ENCODE measurements around the gene BICRA. TPM values are rescaled to one million over a fixed set of nuclear protein-coding genes. Genes with fewer than 3 reads are reported as not detected.
A peak's percentile ranks its signal among the peaks of the same experiment; 100 is the strongest.

BICRA gene
- total RNA-seq, 1 donor from 2014 or later = 55.5 TPM

DNA sequence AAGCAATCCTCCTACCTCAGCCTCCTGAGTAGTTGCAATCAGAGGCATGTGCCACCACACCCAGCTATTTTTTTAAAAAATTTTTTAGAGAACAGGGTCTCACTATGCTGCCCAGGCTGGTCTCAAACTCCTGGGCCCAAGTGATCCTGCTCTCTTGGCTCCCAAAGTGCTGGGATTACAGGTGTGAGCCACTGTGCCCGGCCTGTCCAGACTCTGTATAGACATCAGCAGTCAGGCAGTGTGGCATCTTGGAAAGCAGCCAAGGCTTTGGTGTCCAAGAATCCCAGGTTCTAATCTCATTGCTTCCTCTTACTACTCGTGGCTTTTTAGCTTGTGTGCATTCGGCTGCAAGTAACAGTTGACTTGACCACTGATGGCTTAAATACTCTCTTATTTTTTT, 43.4 kb downstream of the BICRA start:
- Mint-ChIP-seq H3K4me1 (ENCODE audit: low read depth, unreplicated experiment) (peaks cover 44% of the 10 kb centered on the region), H3K27me3 (ENCODE audit: unreplicated experiment) (peaks cover 24% of the 10 kb centered on the region), H3K4me3 (ENCODE audit: unreplicated experiment) (no peak overlapping the region), H3K36me3 (ENCODE audit: unreplicated experiment) (peaks cover 13% of the 10 kb centered on the region), H3K9me3 (ENCODE audit: unreplicated experiment) (peaks cover 27% of the 10 kb centered on the region), H3K27ac (ENCODE audit: unreplicated experiment) (peak overlapping the region; percentile 90)
- DNase-seq = no peak
- TF ChIP-seq, protein P1, sequence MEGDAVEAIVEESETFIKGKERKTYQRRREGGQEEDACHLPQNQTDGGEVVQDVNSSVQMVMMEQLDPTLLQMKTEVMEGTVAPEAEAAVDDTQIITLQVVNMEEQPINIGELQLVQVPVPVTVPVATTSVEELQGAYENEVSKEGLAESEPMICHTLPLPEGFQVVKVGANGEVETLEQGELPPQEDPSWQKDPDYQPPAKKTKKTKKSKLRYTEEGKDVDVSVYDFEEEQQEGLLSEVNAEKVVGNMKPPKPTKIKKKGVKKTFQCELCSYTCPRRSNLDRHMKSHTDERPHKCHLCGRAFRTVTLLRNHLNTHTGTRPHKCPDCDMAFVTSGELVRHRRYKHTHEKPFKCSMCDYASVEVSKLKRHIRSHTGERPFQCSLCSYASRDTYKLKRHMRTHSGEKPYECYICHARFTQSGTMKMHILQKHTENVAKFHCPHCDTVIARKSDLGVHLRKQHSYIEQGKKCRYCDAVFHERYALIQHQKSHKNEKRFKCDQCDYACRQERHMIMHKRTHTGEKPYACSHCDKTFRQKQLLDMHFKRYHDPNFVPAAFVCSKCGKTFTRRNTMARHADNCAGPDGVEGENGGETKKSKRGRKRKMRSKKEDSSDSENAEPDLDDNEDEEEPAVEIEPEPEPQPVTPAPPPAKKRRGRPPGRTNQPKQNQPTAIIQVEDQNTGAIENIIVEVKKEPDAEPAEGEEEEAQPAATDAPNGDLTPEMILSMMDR (IDR thresholded peaks at IDR 0.05; ENCODE audit: partially characterized antibody, unreplicated experiment) = no peak

DNA sequence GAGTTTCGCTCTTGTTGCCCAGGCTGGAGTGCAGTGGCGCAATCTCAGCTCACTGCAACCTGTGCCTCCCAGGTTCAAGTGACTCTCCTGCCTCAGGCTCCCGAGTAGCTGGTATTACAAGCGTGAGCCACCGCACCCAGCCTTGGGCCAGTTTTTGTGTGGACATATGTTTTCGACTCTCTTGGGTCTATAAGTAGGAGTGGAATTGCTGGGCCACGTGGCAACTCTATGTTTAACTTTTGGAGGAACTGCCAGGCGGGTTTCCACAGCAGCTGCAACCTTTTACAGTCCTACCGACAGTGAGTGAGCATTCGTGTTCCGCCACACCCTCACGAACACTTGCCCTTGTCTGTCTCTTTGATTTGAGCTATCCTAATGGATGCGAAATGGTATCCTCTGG, 44.9 kb downstream of the BICRA start:
- no peak for DNase-seq
- Mint-ChIP-seq H3K9me3 (ENCODE audit: unreplicated experiment) (peaks cover 29% of the 10 kb centered on the region), H3K4me3 (ENCODE audit: unreplicated experiment) (no peak overlapping the region), H3K4me1 (ENCODE audit: low read depth, unreplicated experiment) (peaks cover 39% of the 10 kb centered on the region), H3K27ac (ENCODE audit: unreplicated experiment) (peak overlapping the region; percentile 39), H3K36me3 (ENCODE audit: unreplicated experiment) (peaks cover 13% of the 10 kb centered on the region), H3K27me3 (ENCODE audit: unreplicated experiment) (peaks cover 18% of the 10 kb centered on the region)
- TF ChIP-seq, protein P1 (IDR thresholded peaks at IDR 0.05; ENCODE audit: partially characterized antibody, unreplicated experiment) = no peak

DNA sequence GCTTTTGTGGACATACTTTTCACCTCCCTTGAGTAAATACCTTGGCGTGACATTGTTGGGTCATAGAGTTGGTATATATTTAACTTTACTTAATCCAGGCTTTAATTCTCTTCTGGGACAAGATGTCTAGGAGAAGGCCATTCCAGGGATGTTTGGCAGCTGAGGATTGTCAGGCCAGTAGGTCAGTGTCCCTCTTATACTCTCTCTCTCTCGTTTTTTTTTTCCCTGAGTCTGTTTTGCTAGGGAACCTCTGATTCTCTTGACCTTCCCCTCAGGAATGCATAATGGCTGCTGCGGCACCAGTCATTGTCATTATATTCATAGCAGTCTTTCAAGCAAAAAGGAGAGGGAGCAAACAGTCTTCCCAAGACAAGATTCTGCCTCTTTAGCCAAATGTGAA, 48.8 kb downstream of the BICRA start:
- Mint-ChIP-seq H3K27me3 (ENCODE audit: unreplicated experiment) (peaks cover 3% of the 10 kb centered on the region), H3K4me3 (ENCODE audit: unreplicated experiment) (no peak overlapping the region), H3K36me3 (ENCODE audit: unreplicated experiment) (peaks cover 4% of the 10 kb centered on the region), H3K9me3 (ENCODE audit: unreplicated experiment) (peaks cover 7% of the 10 kb centered on the region), H3K27ac (ENCODE audit: unreplicated experiment) (no peak overlapping the region), H3K4me1 (ENCODE audit: low read depth, unreplicated experiment) (peaks cover 33% of the 10 kb centered on the region)
- TF ChIP-seq, protein P1 (IDR thresholded peaks at IDR 0.05; ENCODE audit: partially characterized antibody, unreplicated experiment) = no peak
- no peak for DNase-seq

DNA sequence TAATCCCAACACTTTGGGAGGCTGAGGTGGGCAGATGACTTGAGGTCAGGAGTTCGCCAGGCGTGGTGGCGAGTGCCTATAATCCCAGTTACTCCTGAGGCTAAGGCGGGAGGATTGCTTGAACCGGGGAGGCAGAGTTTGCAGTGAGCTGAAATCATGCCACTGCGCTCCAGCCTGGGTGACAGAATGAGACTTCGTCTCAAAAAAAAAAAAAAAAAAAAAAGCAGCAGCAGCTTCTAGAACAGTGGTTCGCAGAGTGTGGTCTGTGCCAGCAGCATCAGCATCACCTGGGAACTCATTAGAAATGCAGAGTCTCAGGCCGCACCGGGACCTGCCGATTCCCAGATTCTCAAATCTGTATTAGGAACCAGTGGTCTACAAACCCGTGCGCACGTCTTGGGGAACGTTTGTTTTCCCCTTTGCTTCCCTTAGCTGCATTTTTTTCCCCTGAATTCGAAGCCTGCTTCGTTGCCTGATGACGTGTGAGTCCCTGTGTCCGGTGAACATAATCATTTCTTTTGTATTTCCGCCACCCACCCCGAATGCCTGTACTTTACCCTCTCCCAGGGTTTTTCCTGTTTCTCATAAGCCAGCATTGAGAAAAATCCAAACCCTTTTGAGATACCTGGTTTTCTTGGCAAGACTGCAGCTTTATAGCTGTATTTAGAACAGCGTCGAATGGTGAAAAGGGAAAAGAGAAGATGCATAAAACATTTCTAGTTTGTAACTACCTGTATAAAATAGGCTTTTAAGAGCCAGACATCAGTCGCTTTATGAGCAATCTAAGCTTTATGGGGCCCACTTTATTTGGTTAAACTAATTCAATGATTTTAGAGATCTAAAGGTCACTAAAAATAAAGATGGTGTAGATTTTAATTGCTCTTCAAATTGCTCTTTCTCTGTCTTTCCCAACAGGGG, 49.8 kb downstream of the BICRA start:
- Mint-ChIP-seq H3K4me1 (ENCODE audit: low read depth, unreplicated experiment) (peaks cover 30% of the 10 kb centered on the region), H3K27ac (ENCODE audit: unreplicated experiment) (peak overlapping the region; percentile 80), H3K36me3 (ENCODE audit: unreplicated experiment) (peaks cover 4% of the 10 kb centered on the region), H3K9me3 (ENCODE audit: unreplicated experiment) (peaks cover 6% of the 10 kb centered on the region), H3K4me3 (ENCODE audit: unreplicated experiment) (peak overlapping the region; percentile 56), H3K27me3 (ENCODE audit: unreplicated experiment) (peaks cover 3% of the 10 kb centered on the region)
- TF ChIP-seq, protein P1 (IDR thresholded peaks at IDR 0.05; ENCODE audit: partially characterized antibody, unreplicated experiment) = no peak
- DNase-seq = no peak

DNA sequence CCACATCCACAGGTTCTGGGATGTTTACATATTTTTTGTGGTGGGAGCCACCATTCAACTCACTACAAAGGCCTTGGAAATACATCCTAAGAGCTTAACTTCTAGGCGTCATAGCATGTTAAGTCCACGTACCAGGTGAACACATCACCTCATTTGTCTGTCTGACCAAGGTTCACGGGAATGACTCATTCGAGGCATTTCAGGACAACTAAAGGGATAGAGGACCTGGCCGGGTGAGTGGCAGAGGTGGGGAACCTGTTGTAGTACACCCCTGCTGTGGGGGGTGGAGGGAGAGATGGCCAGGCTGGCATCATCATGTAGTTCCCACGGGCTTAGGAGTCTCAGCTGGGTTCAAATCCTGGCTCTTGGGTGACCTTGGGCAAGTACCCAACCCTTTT, 51.5 kb downstream of the BICRA start:
- peaks cover 31% of the 10 kb centered on the region for H3K4me1 Mint-ChIP-seq (ENCODE audit: low read depth, unreplicated experiment)
- TF ChIP-seq, protein P1 (IDR thresholded peaks at IDR 0.05; ENCODE audit: partially characterized antibody, unreplicated experiment) = no peak
- H3K27me3 Mint-ChIP-seq (ENCODE audit: unreplicated experiment) = peaks cover 3% of the 10 kb centered on the region
- no peak overlapping the region for H3K27ac Mint-ChIP-seq (ENCODE audit: unreplicated experiment)
- DNase-seq = no peak
- H3K36me3 Mint-ChIP-seq (ENCODE audit: unreplicated experiment) = no peaks in the 10 kb centered on the region
- H3K4me3 Mint-ChIP-seq (ENCODE audit: unreplicated experiment) = no peak overlapping the region
- H3K9me3 Mint-ChIP-seq (ENCODE audit: unreplicated experiment) = peaks cover 4% of the 10 kb centered on the region
